DMS79 (cell line): ENCODE measurements around the gene RTL10.
A peak's percentile ranks its signal among the peaks of the same experiment; 100 is the strongest.

ENCODE experiments used
- DNase-seq: peaks from one replicate; lab custom pipeline; 2025; lab: John Stamatoyannopoulos, UW

Gene RTL10, protein sequence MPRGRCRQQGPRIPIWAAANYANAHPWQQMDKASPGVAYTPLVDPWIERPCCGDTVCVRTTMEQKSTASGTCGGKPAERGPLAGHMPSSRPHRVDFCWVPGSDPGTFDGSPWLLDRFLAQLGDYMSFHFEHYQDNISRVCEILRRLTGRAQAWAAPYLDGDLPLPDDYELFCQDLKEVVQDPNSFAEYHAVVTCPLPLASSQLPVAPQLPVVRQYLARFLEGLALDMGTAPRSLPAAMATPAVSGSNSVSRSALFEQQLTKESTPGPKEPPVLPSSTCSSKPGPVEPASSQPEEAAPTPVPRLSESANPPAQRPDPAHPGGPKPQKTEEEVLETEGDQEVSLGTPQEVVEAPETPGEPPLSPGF

DNA sequence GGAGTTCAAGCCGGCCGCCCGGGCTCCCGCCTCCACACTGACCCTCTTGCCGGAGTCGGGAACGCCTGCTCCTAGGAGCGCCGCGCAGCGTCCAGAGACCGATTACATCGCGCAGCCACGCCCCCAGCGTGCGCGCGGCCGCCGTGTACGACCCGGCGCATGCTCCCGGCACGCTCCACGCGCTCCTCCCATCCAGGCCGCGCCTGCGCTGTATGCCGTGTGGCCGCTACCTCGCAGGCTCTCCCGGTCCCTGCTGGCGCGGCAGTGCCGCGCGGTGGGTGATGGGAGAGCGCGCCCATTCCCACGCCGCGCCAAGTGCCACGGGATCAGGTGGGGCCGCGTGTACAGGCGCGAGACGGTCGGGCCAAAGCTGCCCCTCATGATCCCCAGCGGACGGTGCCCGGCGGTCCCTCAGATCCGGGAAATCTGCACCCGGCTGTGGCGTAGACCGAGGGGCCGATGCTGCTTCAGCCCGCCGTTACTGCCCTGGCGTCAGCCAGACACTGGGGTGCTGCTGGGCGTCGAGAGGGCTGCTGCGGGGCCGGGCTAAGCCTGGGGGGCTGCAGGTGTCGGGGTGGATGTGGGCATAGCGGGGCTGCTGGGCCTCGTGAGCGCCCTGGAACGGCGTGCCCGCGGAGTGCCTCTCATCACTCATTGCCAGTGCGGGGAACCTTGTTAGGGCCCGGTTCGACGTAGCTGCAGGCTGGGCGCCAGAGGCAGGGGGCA, at the start of gene RTL10, which contains the start of gene GNB1L:
TSS of gene RTL10 (minus strand) at position 97 of the 726 bp plus-strand sequence. CDS start 2,613 bp downstream, outside the sequence.
TSS of gene GNB1L (minus strand) at position 97 of the 726 bp plus-strand sequence. CDS start 33,519 bp downstream, outside the sequence.
- peak; percentile 53 for DNase-seq

DNA sequence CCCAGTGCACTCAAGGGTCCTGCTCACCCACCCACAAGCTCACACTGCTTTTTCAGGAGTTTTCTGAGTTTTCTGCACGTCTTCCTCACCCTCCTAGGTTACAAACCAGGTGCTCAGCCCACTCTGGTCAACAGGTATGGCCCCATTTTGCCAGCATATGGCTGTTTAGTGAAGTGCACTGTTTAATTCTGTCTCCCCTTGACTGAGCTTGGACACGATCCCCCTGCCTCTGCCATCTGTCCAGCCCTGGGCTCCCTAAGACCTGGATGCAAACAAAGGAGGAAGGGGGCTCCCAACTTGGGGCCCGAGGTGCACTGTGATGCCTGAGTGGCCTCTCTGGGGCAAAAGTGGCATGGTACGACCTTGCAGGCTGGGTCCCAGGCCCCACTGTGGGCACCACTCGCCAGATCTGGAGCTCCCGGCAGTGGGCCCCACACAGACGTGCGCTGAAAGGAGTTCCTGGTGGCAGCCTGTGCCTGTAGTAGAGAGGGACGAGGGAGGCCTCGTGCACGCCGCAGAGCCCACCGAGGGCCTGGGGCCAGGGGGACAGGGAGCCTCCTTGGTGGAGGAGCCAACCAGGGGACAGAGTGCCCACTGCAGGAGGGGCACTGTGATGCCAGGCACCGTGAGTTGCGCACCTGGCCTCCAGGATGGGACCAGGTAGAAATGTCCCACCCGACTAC, 49.6 kb upstream of the RTL10 start:
- DNase-seq = no peak

DNA sequence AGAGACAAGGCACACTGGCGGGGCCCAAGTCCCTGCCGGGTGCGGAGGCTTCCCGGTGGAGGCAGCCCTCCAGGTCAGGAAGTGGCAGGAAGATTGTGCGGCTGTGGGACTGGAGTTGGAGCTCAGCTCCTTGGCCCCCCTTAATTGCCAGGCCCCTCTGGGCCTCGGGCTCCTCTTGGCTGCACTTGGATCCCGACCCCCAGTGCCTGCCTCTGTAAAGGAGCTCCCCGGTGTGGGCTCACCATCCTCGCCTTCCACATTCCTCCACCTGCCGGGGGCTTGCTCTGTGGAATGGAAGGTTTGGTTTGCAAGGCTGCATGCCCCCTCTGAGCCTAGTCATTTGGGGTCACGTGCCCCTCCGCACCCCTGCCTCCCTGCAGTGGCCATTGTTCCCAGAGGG, 48.8 kb upstream of the RTL10 start:
- no peak for DNase-seq

DNA sequence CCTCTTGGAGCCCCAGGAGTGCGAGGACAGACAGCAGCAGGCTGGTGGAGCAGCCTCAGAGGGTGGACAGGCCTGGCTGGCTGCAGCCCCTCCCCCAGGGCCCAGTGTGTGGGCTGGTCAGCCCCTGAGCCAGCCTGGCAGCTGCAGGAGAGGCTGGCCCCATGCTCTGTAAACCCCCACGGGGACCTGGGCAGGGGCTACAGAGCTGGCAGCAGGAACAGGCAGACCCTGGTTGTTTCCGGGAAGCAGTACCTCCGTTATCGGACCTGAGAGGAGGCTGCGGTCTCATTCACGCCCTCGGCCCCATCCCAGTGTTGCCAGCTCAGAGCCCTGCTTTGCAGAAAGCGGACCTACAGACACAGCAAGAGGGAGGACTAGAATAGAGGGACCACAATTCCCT, 48.4 kb upstream of the RTL10 start:
- no peak for DNase-seq

DNA sequence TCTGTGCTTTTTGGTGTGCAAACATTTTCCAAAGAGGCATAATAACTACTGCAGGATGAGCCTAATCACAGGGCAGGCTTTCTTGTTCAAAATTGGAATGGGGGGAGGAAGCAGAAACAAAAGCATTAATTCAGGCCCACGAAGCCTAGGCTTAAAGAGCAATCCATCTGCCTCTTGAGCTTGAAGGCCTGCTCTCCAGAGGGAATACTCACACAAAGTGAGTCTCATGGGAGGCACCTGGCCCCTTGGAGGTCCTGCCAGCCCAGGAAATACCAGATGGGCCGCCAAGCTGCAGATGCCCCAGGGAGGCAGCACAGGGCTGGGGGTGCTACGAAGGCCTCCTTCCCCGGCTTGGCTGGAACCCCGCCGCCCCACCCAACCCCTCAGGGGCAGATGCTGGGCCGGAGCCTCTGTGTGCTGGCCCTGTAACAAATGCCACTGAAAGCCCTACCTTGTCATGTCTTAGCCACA, 47.6 kb upstream of the RTL10 start:
- DNase-seq = peak; percentile 9

DNA sequence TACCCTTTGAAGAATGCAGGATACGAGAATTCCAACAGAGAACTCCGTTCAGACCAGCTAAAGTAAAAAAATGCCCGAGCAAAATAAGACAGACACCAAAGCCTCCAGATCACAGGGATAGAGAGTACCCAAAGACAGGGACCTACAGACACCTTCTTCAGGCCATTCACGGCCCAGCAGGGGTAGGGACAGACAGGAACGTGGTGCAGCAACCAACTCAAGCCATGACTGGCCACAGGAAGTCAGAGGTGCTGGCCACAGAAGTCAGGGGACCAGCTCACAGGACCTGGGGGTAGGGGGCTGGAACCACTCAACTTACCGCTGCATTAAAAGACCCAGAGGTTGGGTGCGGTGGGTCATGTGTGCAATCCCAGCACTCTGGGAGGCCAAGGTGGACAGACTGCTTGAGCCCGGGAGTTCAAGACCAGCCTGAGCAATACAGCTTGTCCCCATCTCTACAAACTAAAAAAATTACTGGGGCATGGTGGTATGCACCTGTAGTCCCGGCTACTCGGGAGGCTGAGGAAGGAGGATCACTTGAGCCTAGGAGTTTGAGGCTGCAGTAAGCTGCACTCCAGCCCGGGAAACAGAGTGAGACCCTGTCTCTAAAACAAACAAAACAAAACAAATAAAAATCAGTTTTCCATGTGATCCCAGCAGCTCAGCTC, 47.0 kb upstream of the RTL10 start:
- DNase-seq = no peak

DNA sequence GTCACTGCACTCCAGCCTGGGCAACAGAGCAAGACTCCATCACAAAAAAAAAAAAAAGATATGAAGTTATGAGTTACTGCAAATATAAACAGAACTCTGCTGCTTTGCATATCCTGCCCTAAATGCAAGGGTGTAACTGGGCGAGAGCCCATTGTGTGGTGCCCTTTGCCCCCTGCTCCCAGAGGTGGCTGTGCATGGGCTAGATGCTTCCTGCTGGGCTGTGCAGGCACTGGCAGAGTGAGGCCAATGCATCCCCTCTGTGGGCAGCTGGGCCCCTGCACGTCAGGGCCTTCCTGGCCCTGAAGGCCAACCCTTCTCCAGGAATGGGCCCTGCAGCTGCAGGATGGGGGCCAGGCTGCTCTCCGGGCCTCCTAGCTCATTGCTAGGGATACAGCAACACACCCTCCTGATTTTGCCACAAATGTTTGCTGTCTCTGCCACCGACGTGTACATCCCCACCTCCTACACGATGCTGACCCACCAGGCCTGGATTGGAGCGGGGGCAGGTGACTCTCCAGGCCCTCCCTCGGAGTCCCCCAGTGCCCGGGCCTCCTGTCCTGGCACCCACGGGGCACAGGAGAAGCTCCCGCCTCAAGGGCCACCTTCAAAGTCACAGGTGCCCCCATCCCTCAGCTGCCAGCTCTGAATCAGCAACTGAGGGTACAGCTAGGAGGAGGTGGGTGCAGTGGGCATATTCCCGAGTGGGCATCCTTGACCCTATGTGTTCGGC, 46.2 kb upstream of the RTL10 start:
- DNase-seq = no peak

DNA sequence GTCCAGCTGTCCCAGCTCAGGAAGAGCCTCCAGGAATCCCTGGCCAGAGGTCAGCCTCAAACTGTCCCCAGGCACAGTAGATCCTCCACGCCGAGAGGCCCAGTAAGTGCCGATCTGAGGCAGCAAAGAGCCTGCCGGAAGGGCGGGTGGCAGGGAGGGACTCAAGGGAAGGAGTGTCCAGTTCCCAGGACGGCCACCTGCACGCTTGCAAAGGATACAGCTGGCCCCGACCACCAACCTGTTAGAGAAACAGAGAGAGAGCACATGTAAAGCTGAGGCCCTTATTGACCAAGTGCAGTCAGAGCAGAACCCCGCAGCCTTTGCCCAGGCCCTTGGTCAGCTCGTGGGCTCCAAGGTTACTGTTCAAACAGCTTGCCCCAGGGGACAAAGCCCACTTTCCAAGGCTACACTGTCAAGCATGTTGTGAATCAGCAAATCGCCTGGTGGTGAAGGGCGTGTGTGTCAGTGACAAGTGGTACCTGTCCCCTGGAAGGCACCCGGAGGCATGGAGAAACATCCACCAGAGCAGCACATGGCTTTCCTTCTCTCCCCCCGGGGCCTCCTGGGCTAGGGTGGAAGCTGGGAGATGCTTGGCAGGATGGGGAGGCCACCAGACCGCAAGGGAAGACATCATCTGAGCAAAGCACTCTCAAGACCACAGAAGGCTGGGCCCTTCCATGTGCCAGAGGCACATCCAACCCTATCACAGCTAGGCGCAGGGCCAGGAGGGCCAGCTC, 44.3 kb upstream of the RTL10 start:
- DNase-seq = no peak

DNA sequence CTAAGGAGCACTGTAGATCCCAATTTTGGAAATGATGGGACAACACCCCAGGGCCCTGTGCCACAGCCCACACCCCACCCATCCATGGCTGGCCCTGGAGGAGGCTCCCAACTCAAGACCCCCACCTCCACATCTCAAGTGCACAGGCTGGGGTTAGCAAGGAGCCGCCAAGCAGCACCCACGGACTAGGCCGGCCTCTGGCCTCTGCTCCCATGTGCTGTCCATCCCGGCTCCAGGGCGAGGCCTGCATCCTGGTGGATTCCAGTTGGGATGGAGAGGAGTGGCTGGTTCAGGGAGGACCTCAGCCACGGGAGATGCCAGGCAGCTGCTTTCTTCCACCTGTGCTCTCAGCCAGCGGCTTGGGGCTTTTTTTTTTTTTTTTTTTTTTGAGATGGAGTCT, 43.5 kb upstream of the RTL10 start:
- DNase-seq = no peak

DNA sequence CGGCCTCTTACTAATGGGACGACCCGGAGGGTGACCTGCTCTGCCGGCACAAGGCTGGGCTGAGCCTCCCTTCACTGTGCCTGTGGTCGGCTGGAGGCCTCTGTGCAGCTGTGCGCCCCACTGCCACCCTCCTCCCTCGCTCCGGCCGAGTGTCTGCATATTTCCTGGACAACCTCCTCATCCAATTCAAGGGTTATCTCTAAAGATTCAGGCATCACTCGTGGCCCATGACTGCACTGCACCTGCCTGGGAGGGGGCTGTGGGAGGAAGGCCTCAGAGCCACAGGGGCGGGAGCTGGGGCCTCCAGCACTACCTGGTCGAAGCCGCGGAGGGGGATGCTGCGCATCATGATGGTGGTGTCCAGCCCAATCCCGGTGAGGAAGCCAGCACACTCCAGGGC, 43.1 kb upstream of the RTL10 start:
- no peak for DNase-seq

DNA sequence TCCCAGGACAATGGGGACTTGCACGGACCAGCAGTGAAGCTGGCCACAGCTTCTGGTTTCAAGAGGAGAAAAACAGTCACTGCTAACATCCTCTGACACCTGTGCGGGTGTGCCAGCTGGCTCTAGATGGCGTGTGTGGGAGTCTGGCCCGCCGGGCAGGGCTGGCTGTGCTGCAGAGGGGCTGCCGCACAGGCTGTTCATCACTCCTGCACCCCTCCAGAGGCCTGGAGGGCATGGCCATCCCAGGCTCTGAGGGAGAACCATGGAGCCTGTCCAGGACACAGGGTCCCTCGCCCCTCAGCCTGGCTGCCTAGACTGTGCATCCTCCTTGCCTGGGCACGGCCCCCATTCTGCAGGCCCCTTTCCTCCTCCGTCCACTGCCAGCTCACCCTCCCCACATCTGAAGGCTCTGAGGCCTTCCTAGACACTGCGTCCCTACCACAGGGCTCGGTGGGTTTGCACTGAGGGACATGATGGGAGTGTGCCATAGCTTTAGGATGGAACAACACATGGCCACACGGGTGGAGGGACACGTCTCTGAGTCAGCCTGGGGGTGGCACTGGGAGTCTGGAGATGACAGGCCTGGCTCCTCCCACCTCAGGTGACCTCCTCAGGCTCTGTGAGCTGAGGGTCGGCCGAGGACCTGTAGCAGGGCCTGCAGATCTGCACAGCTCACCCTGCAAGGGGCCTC, 42.1 kb upstream of the RTL10 start:
- DNase-seq = no peak

DNA sequence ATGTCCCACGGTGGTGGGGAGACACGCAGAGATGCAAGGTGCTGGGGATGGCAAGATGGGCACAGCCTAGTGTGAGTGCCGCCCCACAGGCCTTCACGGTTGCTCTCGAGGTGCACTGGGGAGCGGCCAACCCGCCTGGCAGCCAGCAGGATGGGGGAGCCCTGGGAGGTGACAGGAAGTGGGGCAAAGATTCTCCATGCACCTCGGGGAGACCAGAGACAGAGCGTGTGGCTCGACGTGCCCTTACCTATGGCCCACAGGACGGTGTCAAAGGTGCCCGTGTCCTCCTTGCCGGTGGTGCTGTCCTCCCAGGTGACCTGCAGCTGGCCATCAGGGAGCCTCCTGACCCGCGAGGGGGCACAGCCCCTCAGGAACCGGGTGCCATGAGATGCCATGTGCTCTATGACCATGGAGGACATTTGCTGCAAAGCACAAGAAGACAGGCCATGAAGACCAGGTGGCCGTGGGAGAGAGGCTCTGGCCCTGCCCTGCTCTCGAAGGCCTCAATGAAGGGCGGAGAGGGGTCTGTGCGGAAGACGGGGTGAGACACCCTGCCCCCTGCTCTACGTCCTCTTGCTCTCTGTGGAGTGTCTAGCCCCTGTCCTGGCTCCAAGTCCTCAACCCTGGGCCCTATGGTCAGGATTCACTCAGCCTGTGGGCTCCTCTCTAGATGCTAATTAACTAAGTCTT, 40.6 kb upstream of the RTL10 start:
- no peak for DNase-seq

DNA sequence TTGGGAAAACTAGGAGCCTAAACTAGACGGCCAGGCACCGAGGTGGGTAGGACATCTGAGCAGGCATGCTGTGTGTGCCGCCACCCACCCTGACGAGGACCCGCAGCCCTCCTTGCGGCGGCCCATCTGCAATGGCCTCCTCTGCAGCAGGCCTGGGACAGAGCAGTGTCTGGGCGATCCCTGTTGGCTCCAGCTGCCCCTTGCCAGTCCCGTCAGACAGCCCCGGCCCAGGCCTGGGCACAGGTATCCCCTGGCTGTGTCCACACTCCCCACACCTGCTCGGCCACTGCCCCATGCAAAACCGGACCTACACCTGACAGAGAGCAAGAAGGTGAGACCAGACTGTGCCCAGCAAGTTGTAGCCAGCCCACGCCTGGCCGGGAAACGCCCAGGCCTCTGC, 38.7 kb upstream of the RTL10 start:
- no peak for DNase-seq

DNA sequence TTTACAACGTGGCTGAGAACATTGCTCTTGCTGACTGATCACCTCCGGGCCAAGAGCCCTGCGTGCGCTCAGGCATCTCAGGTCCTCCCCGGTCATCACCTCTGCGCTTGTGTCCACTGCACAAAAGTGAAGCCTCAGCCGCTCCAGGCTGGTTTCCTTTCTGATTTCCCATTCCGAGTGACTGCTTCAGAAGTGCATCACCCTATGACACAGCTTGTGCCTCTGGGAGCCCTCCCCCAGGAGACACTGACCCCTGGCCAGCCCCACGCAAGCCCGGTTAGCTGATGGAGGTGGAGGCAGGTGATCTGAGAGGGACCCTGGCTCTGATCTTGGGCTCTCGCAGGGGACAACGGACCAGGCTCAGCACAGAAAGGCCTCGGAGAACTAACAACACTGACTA, 38.3 kb upstream of the RTL10 start:
- no peak for DNase-seq

DNA sequence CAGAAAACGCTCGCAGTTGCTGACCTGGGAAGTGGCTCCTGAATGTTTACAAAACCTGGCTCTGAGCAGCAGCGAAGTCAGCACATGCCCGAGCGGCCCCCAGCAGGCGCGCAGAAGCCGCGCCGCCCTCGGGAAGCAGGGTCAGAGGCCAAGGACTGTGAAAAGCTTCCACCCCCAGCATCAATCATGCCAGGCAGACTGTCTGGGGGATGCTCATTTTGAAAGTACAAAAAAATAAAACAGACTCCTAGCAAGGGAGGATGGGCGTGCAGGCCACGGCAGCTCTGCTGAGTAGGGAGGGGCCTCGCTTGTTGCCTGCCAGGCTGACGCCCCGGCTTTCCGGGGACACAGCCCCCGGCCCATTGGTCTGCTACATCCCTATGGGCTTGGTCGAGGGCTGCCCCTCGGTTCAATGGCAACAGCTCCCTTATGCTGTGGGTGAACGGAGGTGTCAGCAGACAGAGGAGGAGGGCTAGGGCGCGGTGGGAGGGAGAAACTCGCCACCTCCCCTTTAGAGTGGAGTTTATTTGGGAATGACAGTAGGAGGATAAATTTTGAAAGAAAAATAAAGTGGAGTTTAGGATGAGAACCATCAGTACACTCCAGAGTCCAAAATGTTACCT, 37.7 kb upstream of the RTL10 start:
- no peak for DNase-seq

DNA sequence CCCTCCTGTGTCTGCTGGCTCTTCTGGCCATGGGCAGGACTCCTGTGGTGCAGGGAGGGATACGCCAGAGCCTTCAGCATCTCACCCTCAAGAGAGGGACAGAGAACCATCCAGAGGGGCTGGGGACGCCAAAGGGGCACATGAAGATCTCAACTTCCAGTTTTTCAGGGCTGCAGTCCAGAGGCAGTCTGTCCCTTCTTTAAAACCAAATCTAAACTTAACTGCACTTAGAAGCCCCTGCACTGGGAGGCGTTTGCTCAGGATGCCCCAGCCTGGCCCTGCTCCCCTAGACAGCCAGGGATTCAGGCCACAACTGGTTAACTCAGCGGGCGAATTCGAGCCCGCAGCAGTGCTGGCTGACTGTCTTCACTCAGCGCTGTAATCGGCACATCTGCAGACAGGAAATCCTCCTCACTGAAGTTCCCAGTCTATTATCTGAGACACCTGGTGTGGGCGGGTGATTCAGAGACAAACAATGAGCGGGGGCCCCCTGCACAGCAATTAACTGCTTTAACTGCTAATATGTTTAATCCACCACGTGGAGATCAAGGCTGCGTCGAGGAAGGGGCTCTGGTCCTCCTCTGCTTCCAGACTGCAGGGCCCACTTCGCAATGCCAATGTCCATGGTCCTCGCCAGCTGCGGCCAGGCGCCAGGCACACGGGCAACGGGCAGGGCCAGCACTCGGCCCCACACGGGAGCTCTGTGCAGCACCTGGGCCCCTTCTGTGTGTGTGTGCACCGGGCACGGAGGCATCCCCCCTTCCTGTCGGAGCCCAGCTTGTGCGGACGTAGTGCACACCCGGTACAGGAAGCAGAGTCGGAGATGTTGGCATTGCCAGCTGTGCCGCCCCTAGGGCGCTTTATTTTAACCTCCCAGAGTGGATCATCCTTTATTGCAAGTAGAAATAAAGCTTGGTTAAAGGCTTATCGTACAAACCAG, 36.9 kb upstream of the RTL10 start:
- DNase-seq = no peak

DNA sequence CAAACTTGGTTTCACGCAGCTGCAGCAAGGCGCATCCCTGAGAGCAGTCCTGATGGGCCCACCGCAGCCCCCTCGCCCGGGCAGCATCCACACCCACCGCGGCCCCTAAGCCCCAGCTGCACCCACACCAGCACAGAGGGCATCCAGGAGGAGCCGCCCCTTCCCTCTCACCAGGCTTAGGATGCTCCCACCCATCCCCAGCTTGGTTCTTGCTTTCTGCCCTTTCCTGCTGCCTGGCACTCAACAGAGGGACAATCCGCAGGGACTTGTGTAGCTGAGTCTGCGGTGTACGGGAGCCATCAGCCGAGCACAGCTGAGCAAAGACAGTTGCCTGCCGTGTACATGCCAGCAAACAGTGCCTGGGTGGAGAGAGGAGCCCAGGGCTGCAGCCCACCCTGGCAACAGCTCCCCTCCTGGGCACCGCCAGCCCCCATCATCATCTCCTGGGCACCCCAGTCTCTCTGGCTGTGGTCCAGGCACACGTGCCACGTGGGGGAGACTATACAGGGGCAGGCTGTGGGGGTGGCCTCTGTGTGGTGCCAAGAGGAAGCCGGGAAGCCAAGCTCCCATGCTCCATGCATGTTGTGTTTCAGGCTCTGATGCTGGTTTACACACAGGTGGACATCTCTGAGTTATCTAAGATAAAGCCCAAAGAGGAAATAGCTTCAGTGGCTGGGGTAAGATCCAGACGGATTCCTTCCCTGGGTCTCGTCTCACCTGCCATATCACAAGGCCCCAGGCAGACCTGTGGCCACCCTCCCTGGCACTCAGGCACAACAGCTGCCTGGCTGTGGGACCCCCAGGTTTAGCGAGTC, 36.0 kb upstream of the RTL10 start:
- DNase-seq = no peak
